ENCODE results near the gene ATG5. TPM values are rescaled to one million over a fixed set of nuclear protein-coding genes. Genes with fewer than 3 reads are reported as not detected.
A peak's percentile ranks its signal among the peaks of the same experiment; 100 is the strongest.
"Not testable (repeated sequence)": the region's sequence is repeated elsewhere in the genome, so short reads cannot be mapped to it uniquely, and the experiment has no call there.

ATG5 gene
- total RNA-seq, 1 donor from 2014 or later: 39.3 TPM

DNA sequence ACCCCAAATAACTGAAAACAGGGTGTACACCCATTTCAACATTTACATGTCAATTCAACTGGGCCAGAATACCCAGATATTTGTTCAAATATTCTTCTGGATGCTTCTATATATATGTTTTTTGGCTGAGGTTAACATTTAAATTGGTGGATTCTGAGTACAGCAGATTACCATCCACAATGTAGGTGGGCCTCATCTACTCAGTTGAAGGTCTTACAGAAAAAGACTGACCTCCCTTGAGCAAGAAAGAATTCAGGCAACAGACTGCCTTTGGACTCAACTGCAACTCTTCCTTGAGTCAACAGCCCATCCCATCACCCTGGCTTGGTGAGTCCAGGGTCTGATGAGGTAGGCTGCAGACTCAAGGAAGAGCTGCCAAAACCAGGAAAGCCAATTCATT, 84.1 kb downstream of the ATG5 start:
- Histone ChIP-seq H3K4me3 (ENCODE audit: insufficient read depth, low read depth, low read length) (no peak overlapping the region), H3K9ac (ENCODE audit: low read length) (no peak overlapping the region), H2AFZ (ENCODE audit: low read depth, low read length) (no peak overlapping the region), H3K4me2 (ENCODE audit: low read length) (no peak overlapping the region), H3K27me3 (ENCODE audit: insufficient read depth, low read length) (no peaks in the 10 kb centered on the region), H3K36me3 (ENCODE audit: insufficient read depth, low read length) (no peaks in the 10 kb centered on the region), H3K9me3 (ENCODE audit: insufficient read depth, low read depth, low read length) (no peaks in the 10 kb centered on the region), H4K20me1 (ENCODE audit: insufficient read depth, low read length) (no peaks in the 10 kb centered on the region), H3K27ac (ENCODE audit: low read depth, low read length) (no peak overlapping the region), H3K79me2 (ENCODE audit: insufficient read depth, low read length) (peaks cover 5% of the 10 kb centered on the region), H3K4me1 (ENCODE audit: insufficient read depth, low read length) (no peaks in the 10 kb centered on the region)
- no peaks in the 10 kb centered on the region for H3K4me1 Mint-ChIP-seq (ENCODE audit: low read depth, unreplicated experiment)
- no peaks in the 10 kb centered on the region for H3K36me3 Mint-ChIP-seq (ENCODE audit: low read depth, unreplicated experiment)
- H3K27me3 Mint-ChIP-seq (ENCODE audit: low read depth, unreplicated experiment): no peaks in the 10 kb centered on the region
- no peak for FAIRE-seq
- H3K27ac Mint-ChIP-seq (ENCODE audit: unreplicated experiment): peak overlapping the region; percentile 2
- H3K9me3 Mint-ChIP-seq (ENCODE audit: unreplicated experiment): no peaks in the 10 kb centered on the region
- DNase-seq (ENCODE audit: low read depth): no peak
- no peak overlapping the region for H3K4me3 Mint-ChIP-seq (ENCODE audit: unreplicated experiment)
- TF ChIP-seq EZH2 (IDR thresholded peaks at IDR 0.05; ENCODE audit: insufficient read depth, low read length): no peak
- TF ChIP-seq, protein P1, sequence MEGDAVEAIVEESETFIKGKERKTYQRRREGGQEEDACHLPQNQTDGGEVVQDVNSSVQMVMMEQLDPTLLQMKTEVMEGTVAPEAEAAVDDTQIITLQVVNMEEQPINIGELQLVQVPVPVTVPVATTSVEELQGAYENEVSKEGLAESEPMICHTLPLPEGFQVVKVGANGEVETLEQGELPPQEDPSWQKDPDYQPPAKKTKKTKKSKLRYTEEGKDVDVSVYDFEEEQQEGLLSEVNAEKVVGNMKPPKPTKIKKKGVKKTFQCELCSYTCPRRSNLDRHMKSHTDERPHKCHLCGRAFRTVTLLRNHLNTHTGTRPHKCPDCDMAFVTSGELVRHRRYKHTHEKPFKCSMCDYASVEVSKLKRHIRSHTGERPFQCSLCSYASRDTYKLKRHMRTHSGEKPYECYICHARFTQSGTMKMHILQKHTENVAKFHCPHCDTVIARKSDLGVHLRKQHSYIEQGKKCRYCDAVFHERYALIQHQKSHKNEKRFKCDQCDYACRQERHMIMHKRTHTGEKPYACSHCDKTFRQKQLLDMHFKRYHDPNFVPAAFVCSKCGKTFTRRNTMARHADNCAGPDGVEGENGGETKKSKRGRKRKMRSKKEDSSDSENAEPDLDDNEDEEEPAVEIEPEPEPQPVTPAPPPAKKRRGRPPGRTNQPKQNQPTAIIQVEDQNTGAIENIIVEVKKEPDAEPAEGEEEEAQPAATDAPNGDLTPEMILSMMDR (IDR thresholded peaks at IDR 0.05; ENCODE audit: insufficient read depth, low read depth, low read length): no peak

DNA sequence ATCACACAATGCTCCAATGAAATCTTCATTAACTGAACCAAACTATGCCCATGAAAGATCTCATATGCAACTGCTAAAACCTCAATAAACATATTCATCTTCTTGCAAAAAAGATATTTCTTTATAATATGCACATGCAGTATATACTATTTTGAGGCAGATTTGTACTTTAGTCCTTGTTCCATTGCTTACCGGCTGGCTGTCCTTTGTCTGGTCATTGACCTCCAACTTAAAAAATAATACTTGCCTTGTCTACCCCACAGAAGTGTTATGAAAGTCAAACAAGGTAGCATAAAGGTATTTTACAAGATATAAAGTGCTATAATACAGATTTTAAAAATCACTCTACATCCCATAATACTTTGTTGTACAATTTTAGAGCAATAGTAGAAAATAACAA, 88.3 kb downstream of the ATG5 start:
- Histone ChIP-seq H3K4me3 (ENCODE audit: insufficient read depth, low read depth, low read length) (no peak overlapping the region), H3K9ac (ENCODE audit: low read length) (no peak overlapping the region), H3K4me1 (ENCODE audit: insufficient read depth, low read length) (no peaks in the 10 kb centered on the region), H3K4me2 (ENCODE audit: low read length) (no peak overlapping the region), H3K27me3 (ENCODE audit: insufficient read depth, low read length) (no peaks in the 10 kb centered on the region), H3K27ac (ENCODE audit: low read depth, low read length) (no peak overlapping the region), H3K36me3 (ENCODE audit: insufficient read depth, low read length) (no peaks in the 10 kb centered on the region), H4K20me1 (ENCODE audit: insufficient read depth, low read length) (no peaks in the 10 kb centered on the region), H3K9me3 (ENCODE audit: insufficient read depth, low read depth, low read length) (no peaks in the 10 kb centered on the region), H3K79me2 (ENCODE audit: insufficient read depth, low read length) (peaks cover 5% of the 10 kb centered on the region), H2AFZ (ENCODE audit: low read depth, low read length) (no peak overlapping the region)
- no peak overlapping the region for H3K4me3 Mint-ChIP-seq (ENCODE audit: unreplicated experiment)
- DNase-seq (ENCODE audit: low read depth): no peak
- H3K27me3 Mint-ChIP-seq (ENCODE audit: low read depth, unreplicated experiment): no peaks in the 10 kb centered on the region
- TF ChIP-seq, protein P1 (IDR thresholded peaks at IDR 0.05; ENCODE audit: insufficient read depth, low read depth, low read length): no peak
- no peak for TF ChIP-seq EZH2 (IDR thresholded peaks at IDR 0.05; ENCODE audit: insufficient read depth, low read length)
- H3K27ac Mint-ChIP-seq (ENCODE audit: unreplicated experiment): no peak overlapping the region
- peaks cover 5% of the 10 kb centered on the region for H3K9me3 Mint-ChIP-seq (ENCODE audit: unreplicated experiment)
- H3K4me1 Mint-ChIP-seq (ENCODE audit: low read depth, unreplicated experiment): no peaks in the 10 kb centered on the region
- peaks cover 9% of the 10 kb centered on the region for H3K36me3 Mint-ChIP-seq (ENCODE audit: low read depth, unreplicated experiment)
- no peak for FAIRE-seq

DNA sequence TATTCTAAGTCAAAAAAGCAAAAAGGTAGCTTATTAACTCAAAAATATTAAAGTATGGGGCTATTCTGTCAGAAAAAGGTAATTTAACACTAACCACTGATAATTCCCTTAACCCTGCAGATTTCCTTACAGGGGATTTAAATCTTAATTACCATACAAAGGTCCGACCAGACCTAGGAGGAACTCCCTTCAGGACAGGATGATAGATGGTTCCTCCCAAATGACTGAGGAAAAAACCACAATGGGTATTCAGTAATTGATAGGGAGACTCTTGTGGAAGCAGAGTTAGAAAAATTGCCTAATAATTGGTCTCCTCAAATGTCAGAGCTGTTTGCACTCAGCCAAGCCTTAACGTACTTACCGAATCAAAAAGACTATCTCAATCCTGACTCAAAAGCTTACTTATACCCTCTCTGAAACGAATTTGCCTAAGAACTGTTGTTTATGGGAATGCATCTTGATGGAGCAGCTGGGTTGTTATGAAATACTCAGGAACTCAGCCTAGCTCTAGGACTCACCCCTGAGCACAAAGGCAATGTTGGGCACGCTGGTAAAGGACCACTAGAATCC, 95.6 kb downstream of the ATG5 start:
- H3K27me3 Mint-ChIP-seq (ENCODE audit: low read depth, unreplicated experiment): not testable (repeated sequence)

More for the DNA sequence above, 95.6 kb downstream of the ATG5 start:
- not testable (repeated sequence) for H3K27ac ChIP-seq (ENCODE audit: low read depth, low read length); H3K4me2 ChIP-seq (ENCODE audit: low read length); H3K27ac Mint-ChIP-seq (ENCODE audit: unreplicated experiment); H3K4me1 ChIP-seq (ENCODE audit: insufficient read depth, low read length); H3K4me1 Mint-ChIP-seq (ENCODE audit: low read depth, unreplicated experiment); H3K36me3 ChIP-seq (ENCODE audit: insufficient read depth, low read length); H3K9me3 Mint-ChIP-seq (ENCODE audit: unreplicated experiment); H3K27me3 ChIP-seq (ENCODE audit: insufficient read depth, low read length); H3K79me2 ChIP-seq (ENCODE audit: insufficient read depth, low read length); H3K9ac ChIP-seq (ENCODE audit: low read length); FAIRE-seq; H3K4me3 Mint-ChIP-seq (ENCODE audit: unreplicated experiment); H2AFZ ChIP-seq (ENCODE audit: low read depth, low read length); H3K9me3 ChIP-seq (ENCODE audit: insufficient read depth, low read depth, low read length); H4K20me1 ChIP-seq (ENCODE audit: insufficient read depth, low read length); H3K4me3 ChIP-seq (ENCODE audit: insufficient read depth, low read depth, low read length)
- peak; percentile 59 for DNase-seq (ENCODE audit: low read depth)
- peaks cover 29% of the 10 kb centered on the region for H3K36me3 Mint-ChIP-seq (ENCODE audit: low read depth, unreplicated experiment)
